HG03095 (cell line): ENCODE data around the gene WNT2.

Experiments
- ATAC-seq: cut with Tn5 transposase; IDR thresholded peaks from one replicate; pipeline ENCODE4 v1.9.1; 2021; ENCODE audit warnings: moderate library complexity; ENCODE audit not compliant: unreplicated experiment

The WNT2 gene

DNA sequence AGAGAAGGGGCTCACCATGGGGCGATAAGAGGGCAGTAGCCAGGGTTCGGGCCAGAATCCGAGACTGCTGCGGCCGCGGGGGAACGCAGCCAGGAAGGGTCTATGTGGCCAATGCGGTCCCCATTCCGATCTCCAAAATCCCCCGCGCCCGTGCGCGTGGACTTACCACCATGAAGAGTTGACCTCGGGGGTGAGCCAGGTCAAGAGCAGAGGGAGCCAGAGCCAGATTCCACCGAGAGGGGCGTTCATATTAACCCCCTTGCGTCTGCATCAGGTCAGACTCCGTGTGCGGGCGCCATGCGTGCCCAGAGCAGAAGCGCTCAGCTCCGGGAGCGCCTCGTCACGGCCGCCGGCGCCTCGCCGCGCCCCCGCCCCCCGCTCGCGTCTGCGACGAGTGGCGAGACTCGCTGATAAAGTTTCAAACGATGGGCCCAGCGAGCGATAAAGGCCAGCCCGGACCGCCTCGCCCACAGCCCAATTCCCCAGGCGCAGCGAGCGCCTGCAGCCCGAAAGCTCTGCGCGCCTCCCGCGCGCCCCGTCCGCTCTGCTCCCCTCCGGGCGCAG is at the start of gene WNT2:
TSS of gene WNT2 (minus strand) at position 318 of the 564 bp plus-strand sequence. CDS start at position 249, 69 bp downstream.
- ATAC-seq: no peak

DNA sequence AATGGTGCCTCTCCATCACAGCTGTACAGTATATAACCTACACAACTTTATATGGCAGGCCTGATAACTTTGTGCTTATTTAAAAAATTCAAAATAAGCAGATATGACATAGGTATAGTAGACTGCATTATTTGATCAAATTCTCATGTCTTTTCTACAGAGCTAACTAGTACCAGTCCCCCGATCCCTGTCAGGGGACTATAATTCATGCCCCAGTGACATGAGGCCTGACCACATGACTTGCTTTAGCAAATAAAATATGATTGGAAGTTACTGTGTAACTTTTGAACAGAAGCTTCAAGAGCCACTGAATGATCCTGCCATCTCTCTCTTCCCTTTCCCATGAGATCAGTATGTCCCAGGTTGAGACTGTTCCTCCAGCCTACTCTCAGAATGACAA is 49.2 kb upstream of the WNT2 start:
- ATAC-seq: no peak

DNA sequence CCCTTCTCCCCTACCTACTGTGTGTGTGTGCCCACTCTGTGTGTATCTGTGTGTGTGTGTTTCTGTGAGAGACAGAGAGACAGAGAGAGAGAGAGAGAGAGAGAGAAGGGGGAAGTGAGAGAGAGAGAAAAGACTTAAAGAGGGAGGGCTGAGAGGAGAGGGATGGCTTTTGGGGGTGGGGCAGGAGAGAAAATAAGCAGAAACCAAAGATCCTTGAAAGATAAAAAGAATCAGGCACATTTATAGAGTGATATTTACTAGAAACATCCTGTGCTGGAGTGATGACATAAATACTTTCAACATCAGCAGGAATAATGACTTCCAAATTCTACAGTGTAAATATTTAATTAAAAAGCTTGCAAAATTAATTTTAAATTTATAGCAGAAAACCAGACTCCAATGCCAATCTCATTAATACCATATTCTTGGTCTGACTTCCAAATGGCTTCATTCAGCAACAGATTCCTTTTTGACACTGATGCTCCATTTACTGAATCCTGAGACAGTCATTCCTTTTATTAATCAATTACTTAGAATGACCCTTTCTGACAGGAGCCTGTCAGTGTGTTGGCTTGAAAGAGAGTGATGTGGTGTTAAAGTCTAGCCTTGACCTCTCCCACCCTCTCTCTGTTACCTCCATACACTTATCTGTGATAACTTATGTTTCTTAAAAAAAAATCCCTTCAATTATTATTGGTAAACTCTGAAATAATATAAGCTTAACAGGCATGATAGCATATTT is 41.7 kb upstream of the WNT2 start:
- ATAC-seq: no peak

DNA sequence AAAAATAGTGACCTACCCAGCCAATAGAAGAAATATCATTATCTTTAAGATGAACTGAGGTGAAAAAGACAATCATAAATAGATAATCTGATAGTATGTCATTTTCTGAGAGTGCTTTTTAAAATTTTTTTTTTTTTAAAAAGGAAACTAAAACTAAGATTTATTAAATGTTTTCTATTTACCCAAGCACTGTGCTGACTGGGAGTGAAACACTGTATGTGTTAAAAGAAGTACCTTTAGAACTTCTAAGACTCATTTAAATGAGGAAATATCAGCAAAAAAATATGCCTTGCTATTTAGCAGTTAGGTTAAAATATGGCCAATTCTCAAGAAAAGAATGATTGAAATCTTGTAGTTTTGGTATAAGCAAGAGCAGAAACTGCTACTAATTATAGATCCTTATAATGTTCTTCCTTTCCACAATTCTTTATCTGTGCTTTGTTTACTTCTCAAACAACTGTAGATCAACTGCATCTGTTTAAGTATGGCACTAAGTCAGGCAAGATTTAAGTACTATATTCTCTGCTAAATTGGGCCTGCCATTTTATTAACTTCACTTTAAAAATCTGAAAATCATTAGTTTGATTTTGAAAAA is 39.5 kb upstream of the WNT2 start:
- no peak for ATAC-seq

DNA sequence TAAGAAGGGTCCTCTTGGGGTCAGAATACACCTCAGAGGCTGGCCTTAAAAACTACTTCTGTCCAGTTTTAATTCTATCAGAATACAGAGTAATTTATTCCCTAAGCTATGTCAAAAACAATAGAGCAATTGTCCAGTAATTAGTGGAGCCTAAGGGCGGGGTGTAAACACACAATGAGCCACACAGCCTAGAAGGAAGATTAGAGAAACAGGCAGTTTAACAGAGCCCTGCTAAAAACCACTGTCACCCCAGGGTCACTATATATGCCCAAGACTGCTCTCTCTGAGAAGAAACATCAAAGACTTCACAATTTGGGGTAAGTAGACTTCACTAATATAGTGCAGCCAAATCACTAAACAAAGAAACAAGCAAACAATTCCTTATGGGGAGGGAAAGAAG is 27.2 kb upstream of the WNT2 start:
- no peak for ATAC-seq

DNA sequence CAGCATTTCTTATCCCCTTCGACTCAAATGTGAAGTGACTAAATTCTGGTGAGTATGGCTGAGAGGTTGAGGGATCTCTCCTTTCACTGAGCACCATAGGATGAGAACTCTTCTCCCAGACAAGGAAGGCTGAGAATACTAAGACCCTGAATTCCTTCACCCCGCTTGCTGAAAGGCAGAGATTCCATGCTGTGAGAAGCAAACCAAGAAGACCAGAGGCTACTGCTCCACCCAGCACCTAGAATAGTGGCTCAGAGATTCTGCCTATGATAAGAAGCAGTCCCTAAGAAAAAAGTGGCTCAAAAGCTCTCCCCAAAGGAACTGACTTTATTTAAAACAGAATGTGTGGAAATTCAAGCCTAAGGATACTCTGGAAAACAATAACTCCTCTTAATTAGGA is 26.7 kb upstream of the WNT2 start:
- ATAC-seq: no peak

DNA sequence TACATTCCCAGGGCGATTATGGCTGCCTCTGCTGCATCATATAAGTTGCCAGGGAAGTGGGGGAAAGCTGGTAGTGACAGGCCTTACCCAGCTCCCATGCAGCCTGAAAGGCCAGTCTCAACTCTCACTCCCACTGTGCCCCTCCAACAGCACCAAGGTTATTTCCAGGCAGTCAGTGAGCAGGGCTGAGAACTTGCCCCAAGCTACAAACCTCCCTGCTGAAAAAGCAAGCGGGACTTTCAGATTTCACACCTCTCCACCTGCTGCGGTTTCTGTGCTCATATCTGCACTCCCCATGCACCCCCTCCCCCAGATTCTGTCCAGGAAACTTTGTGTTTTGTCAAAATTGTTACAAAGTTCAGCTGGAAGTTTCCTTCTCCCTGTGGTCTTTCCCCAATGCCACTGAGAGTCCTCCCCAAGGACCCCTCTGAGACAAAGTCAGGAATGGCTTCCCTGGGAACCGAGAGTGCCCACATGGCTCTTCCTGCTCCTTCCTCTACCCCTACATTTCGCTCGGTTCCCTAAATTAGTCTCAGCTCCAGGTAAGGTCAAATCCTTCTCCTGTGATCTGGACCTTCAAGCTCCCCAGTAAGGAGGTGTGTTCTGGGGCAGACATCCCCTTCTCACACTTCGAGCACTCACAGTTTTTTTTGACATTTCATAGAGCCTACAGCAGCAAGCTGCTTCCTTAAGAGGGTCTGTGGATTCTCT is 25.3 kb upstream of the WNT2 start:
- peak; percentile 94 for ATAC-seq

DNA sequence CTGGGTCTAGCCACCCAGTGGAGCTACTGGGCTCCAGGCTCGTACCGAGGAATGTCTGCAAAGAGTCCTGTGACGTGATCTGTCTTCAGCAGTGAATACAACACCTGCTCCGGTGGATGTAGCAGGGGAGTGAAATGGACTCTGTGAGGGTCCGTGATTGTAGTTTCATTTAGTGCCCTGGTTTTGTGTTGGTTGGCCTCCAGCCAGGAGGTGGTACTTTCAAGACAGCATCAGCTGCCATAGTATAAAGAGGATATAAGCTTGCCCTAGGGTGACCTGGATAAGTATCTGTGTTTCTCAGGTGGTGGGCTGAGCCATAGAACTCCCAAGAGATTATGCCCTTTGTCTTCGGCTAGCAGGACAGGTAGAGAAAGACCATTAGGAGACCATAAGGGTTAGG is 24.6 kb upstream of the WNT2 start:
- no peak for ATAC-seq

DNA sequence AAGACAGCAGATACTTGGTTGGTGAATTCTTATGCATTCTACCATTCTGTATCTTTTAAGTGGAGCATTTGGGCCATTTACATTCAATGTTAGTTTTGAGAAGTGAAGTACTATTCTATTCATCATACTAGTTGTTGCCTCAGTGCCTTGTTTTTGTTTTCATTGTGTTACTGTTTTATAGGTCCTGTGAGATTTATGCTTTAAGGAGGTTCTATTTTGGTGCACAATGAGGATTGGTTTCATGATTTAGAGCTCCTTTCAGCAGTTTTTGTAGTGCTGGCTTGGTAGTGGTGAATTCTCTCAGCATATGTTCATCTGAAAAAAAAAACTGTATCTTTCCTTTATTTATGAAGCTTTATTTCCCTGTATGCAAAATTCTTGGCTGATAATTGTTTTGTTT is 23.3 kb upstream of the WNT2 start:
- no peak for ATAC-seq

DNA sequence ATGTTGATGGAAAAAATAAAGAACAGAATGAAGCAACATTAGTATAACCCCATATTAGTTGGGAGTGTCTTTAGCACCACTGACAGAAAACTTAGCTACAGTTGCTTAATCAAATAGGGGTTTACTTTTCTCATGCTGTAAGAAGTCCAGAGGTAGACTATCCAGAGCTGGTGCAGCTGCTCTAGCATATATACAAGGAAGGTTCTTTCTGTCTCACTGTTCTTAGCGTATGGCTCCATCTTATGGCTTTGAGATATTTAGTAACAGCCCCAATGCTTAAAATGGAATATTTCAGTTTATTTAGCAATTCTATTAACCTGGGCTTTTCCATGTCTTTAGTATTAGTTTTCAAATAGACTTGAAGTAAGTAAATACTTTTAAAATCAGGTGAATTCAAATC is 15.2 kb upstream of the WNT2 start:
- no peak for ATAC-seq

DNA sequence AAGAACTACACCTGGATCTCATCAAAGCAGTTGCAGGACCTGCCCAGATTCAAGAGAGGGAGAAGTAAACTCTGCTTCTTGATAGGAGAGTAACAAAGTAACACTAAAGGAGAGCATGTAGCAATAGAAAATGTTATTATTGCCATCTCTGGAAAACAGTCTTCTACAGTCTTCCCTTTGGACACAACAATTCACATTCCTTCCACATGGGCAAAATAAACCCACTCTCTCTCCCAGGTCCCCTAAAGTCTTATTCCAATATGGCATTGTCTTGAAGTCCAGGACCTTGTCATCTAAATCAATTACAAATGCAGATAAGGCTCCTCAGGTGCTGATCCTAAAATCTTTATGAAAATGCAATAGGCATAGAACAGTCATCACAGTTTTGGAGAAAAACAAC is 10.3 kb upstream of the WNT2 start:
- no peak for ATAC-seq

DNA sequence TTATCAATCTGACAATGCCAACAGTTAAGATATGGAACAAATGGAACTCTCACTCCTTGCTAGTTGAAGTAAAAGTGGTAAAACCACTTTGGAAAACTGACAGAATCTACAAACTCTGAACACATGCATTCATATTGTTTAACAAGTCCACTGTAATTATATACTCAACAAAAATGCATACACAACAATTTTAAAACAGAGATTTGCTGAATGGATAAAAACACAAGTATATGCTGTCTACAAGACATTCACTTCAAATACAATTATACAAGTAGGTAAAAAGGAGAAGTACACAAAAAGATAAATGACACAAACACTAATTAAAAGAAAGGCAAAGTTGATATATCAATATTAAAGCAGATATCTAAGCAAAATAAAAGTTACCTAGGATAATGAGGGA is 9.2 kb upstream of the WNT2 start:
- ATAC-seq: no peak

DNA sequence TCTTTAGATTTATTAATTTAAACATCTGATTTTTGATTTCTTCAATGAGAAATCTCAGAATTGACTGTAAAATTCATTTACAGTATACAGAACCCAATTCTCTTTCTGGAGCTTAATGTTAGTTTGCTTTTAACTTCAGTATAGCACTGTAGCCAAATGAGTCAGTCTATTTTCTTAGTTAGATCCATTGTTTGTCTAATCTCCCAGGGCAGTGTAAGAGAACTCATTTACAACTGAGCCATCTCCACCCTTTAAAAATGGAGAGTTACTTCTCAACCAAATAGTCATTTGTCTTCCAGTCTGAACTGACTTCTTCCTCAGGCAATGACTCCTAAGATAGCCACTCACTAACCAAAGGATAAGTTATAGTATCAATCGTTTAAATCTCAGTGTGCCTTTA is 3.0 kb upstream of the WNT2 start:
- no peak for ATAC-seq

DNA sequence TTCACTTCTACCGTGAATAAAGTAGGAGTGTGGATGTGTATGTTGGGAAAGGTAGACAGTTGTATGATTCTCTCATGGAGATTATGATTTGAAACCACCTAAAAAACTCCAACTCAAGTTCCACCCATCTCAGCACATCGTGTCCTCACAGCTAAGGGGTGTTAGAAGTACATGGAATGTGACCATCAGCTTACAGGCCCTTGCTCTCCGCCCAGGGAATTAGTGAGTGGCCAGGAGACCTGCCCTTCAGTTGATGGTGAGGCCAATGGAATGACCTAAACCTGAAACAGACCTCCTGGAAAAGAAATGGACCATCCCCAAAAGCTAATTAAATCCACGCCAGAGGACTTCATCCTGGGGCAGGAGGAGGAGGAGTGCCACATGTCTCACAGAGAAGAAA is 2.1 kb upstream of the WNT2 start:
- ATAC-seq: no peak

DNA sequence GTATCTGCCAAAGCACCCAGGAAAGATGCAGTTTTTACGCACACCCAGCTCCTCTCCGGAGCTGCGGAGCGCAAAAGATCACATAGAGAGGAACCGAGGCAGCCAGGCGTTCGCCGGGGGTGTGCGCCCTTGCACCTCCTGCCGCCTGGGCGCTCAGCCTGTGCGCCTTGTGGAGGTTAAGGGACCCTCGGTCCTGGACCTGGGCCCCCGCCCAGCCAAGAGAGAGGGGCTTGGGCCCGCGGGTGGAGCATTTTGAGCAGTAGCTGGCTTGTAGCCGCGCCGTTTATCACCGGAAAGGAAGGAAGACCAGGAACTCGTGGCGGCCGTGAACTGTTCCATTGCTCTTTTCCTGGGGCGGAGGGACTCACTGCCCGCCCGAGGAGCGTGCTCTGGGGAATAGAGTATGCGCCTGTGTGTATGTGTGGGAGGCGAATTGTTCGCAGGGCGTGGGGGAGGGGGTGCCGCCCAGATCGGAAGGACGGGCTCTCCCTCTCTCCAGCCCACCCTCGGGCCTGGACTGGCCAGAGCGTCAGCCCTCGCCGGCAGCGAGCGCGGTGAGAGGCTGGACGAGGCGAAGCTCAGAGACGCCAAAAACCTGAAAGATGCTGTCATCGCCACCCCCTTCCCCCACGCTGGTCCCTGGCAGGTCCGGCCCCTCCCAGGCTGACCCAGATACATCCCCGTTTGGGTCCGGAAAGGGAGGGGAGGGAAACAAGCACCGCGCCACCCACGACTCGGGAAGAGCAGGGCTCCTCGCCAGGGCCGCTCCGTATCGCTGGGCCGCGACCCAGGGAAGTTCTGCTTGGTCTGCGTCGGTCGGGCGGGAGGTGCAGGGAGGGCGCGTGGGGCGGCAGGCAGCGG is 1.2 kb upstream of the WNT2 start:
- no peak for ATAC-seq

DNA sequence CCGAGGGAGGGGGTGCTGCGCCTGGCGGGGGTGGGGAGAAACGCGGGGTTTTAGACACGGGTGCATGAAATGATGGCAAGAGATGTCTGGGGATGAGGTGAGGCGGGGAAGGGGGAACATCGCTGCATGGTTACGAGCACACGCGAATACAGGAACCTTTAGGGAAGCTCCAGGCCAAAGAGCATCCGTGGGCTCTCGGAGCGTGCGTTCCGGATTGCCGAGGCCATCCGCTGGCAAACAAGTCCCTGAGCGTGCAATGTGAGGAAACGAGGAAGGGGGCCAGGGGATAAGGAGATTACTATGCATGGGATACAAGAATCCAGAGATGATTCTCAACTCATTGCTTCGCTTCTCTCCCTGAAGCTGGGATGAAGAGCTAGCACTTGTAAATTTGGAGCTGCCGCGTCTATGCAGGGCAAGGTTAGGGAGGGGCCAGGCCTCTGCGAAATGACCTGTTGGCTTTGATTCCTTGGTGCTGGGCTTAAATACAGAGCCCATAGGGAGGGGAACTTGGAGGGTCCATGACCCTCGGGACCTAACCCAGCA is 520 bp upstream of the WNT2 start:
- no peak for ATAC-seq

DNA sequence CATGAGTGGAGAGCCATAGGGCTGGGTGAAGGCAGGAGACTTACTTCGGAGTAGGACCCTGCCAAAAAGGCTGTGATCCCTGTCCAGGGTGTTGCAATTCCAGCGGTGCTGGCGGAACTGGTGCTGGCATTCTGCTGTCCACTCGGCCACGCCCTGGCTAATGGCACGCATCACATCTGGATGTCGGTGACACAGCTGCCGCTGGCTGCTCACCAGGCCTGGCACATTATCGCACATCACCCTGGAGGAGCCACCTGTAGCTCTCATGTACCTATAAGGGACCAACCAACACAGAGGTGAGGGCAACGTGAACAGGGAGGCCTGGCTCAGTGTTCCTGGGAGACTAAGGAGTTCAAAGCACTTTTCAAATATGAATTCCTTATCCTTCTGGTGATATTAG is 2.3 kb downstream of the WNT2 start:
- ATAC-seq: no peak

DNA sequence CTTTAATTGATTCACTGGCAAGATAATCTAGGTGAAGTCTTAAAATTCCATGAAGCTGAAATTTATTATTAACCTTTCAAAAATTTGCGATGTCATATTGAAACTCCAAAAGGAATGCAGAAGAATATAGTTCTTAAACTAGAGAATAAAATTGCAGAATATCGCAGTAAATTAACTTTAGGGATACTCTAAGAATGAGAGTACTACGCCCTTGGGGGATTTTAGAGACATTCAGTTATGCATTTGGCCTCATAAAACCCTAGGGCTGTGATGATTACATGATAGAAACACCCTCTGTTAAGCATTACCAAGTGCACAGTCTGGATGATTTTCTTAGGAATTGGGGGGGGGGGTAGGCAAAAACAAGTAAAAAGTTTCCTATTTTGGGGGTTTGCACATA is 3.7 kb downstream of the WNT2 start:
- no peak for ATAC-seq

DNA sequence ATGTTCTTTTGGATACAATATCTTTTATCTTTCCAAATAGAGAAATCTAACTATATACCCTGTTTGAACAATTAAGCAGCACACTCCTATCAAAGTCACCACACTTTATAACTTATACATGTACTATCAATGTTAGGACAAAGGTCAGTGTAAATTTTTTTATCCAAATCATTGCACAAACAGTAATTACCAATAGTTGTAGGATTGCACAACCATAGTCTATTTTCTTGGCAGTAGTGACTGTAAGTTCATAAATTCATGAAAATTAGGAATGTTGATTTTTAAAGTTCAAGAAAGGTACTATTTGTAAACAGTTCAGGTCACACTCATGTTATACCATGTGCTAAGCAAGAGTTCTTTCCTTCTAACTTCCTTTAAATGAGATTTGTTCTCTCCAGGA is 9.3 kb downstream of the WNT2 start:
- ATAC-seq: no peak

DNA sequence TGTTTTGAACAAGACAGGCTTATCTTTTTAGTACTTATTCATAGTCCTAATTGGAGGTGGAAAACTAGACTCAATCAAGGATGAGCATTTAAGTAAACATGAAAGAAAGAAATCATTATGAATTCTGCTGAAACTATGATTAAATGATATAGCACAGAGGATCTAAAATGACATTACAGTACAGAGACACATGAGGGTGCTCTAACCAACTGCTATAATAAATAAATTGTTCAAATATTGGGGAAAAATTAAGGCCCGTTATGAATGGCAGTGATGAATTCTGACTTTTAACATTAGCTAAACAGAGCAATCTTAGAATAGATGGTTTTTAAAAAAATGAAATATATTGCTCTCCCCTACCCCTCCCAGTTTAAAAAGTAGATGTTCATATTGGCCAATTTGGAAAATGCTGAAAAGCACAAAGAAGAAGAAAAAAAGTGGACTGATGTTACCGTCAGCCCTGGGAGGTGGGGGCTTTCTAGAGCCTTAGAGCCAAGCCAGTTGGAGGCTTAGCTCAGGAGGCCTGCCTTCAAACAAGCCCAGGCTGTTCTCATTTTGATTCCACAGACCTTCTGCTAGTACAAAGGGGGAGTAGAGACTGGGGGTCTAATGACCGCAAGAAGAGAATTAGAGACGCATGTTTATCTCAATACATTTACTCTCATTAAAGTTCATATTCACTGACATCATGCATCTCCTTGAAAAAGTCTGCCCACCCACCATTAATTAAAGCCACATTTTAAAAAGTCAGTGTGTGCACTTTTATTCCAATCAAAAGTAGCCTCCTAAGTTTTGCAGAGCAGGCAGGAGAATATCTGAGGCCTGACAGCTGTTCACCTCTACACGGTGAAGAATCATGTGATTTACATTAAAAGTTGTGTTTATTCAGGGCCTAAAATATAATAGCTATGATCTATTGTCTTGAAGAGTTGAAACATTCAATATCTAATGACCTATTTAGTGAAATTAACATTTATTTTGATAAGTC is 10.0 kb downstream of the WNT2 start:
- ATAC-seq: no peak
